Glomerular endothelial cell (primary cell): ENCODE measurements around the gene CCDC69. TPM values are rescaled to one million over a fixed set of nuclear protein-coding genes. Genes with fewer than 3 reads are reported as not detected.
"Not testable (repeated sequence)": the region's sequence is repeated elsewhere in the genome, so short reads cannot be mapped to it uniquely, and the experiment has no call there.

Experiments used
- DNase-seq: peaks from one replicate; pipeline ENCODE4 v3.0.0-alpha.2; 2011; ENCODE audit warnings: low read depth, low spot score; ENCODE audit errors: extremely low read depth
- total RNA-seq: library from RNA; depleted of rRNA; stranded (reverse); fragments of >200 nt; gene quantifications from 2 replicates; pipeline ENCODE4 v1.2.3, GENCODE V29; 2015

Gene CCDC69
- total RNA-seq, 1 donor from 2014 or later = 10.6 TPM

DNA sequence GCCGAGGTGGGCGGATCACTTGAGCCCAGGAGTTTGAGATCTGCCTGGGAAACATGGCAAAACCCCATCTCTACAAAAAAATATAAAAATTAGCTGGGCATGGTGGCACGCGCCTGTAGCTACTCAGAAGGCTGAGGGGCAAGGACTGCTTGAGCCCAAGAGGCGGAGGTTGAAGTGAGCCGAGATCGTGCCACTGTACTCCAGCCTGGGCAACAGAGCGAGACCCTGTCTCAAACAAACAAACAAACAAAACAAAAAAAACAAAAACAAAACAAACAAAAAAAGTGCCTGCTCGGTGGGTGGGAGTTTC, 26.6 kb downstream of the CCDC69 start:
- not testable (repeated sequence) for DNase-seq

GRCh38 chr5:151196556-151197290, 27.2 kb downstream of the CCDC69 start:
- no peak for DNase-seq

DNA sequence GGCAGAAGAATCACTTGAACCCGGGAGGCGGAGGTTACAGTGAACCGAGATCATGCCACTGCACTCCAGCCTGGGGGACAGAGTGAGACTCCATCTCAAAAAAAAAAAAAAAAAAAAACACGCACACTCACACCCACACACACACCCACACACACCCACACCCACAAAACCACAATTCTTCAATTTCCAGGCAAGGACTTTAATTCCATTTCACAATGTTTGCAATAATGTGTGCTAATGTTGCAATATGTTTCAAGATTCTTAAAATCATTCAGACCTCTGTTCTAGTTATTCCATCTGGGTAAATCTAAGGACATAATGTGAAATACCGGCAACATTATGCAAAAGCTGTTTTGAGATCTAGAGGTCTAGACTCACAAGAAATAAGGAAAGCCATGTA, 28.3 kb downstream of the CCDC69 start:
- DNase-seq = no peak

DNA sequence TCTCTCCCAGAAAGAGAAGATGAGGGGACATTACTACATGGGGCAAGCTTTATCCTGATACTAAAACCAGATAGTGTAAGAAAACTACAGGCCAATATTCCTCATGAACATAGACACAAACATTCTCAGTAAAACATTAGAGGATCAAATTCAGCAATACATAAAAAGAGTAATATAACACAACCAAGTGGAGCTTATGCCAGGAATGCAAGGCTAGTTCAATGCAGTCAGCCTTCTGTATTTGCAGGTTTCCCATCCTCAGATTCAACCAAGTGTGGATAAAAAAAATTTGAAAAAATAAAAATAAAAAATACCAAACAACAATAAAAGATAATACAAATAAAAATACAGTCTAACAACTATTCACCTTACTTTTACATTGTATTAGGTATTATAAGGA, 31.3 kb downstream of the CCDC69 start:
- DNase-seq = no peak

DNA sequence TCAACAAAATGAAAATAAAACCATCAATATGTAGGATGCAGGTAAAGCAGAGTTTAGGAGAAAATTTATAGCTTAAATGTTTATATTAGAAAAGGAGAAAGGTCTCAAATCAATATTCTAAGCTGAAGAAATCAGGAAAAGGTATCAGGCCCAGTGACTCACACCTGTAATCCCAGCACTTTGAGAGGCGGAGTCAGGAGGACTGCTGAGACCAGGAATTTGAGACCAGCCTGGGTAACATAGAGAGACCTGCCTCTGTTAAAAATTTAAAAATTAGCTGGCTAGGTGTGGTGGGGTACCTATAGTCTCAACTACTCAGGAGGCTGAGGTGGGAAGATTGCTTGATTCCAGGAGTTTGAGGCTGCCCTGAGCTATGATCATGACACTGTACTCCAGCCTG, 32.2 kb downstream of the CCDC69 start:
- DNase-seq = no peak

- DNase-seq = no peak
Observed at GRCh38 chr5:151189151-151189550, 34.7 kb downstream of the CCDC69 start.

DNA sequence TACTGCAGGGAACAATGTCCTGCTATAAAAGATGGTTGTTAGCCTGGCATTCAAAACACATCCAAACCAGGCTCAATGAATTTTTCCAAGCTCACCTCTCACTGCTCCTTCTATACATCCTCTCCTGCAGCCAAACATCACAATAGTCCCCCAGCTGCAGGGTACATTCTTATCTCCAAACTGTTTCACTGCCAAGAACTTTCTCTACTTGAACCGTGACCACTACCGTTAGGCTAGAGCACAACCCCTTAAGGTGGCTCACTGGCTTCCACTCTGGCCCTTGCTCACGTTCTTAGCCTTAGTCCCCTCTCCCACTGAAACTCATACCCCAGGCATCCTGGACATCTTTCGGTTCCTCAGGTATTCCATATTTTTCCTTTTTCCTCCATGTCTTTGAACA, 37.4 kb downstream of the CCDC69 start:
- no peak for DNase-seq

DNA sequence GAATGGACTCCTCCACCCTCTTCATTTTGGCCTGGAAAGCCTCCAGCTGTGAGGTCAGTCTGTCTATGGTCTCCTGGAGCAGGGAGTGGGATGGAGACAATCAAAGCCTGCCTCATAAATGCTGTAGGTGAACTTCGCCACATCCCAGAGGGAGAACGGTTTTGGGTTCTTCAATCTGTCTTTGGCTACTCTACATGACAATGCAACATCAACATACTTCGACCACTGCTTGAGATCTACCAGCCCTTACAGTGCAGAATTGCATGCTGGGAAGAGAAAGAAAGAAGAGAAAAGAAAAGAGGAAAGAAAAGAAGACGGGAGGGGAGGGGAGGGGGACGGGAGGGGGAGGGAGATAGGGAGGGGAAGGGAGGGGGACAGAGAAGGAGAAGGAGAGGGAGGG, 37.8 kb downstream of the CCDC69 start:
- DNase-seq = no peak

DNA sequence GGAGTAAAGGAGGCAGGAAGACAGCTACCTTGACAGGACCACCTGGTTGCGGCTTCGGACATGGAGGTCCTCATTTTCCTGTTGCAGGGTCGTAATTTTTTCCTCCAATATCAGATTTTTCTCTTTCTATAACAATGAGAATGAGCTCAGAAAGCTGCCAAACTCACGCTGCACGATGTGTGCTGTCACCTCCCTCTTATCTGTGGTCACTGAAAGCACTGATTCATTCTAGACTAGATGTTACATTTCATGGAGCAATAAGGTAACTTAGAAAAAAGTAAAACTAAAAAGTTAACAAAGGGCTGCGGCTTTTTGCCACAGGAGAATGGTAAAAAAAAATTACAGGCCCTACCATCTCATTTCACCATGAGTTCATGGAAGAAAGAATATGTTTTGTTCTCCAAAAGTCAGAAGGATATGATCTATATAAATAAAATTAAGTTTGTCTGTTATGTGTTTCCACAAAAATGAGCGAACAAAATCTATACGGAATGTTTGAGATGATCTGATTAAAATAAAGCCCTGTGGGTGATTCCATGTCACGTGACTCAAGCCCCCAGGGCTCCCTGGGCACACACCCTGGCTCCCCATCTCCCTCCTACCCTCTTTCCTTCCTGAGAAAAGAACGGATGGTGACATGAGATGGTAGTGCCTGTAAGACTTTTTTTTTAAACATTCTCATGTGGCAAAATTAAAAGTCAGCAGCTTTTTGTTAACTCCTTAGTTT, 39.4 kb downstream of the CCDC69 start:
- DNase-seq = no peak

GRCh38 chr5:151183456-151184245, 40.2 kb downstream of the CCDC69 start:
- DNase-seq = no peak

- DNase-seq = no peak
Observed at GRCh38 chr5:151182976-151183375, 40.9 kb downstream of the CCDC69 start.

GRCh38 chr5:151182524-151182900, 41.4 kb downstream of the CCDC69 start:
- no peak for DNase-seq

- DNase-seq = no peak
Observed at GRCh38 chr5:151181818-151182523, 41.9 kb downstream of the CCDC69 start.

GRCh38 chr5:151180291-151180690, 43.6 kb downstream of the CCDC69 start:
- DNase-seq = no peak

DNA sequence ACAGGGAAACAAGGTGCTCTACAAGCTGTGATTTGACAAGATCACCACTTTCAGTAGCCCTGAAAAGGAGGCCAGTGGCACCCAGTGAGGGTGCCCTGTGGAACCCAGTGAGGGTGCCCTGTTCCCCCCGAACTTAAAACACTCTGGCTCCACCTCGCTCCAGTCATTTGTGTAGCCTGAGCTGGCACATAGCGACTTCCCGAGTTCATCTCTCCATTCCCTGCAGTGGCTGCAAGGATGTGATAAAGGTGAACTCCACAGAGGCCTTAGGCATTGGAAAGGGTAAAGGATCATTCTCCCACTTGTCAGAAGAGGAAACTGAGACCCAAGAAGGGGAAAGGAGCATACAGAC, 44.4 kb downstream of the CCDC69 start:
- no peak for DNase-seq

- no peak for DNase-seq
Observed at GRCh38 chr5:151178777-151179488, 45.0 kb downstream of the CCDC69 start.

DNA sequence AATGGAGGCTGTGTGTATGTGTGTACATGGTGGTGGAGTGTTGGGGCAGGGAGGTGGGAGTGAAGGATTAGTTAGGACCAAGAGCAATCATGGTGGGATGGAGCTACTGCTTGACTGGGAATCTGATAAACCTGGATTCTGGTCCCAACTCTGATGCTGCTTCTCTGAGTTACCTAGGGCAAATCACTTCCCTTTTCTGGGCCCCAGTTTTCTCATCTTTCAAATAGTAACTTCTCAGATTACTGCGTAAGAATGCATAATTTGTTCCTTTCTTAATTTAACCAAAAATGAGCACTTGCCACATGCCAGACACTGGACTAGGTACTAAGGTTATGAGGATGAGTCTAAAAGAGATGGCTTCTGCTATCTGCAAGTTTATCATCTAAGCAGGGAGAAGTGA, 45.5 kb downstream of the CCDC69 start:
- DNase-seq = no peak

GRCh38 chr5:151176268-151176667, 47.6 kb downstream of the CCDC69 start:
- DNase-seq = not testable (repeated sequence)

DNA sequence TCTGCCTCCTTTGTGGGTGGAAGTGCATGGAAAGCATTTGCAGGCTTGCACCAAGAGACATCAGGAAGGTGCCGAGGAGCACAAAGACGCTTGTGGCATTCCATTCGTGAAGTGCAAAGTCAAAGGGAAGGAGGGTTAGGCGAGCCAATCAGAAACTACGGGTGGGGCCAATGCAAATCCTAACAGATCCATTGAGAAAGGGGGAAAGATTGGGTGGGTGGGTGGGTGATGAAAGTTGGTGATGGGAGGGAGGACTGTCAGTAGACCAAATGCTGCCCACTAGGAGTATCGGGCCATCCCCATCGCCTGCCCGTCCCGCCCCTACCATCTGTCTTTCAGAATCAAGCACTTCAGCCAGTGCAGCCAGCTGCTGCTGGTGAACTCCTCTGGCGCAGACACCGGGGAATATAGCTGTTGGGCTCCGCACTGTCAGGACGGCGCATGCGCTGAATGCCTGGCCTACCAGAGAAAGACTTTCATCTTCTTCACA, 49.2 kb downstream of the CCDC69 start:
- DNase-seq = no peak
